ENCODE measurements around the gene ZSCAN5A. TPM values are rescaled to one million over a fixed set of nuclear protein-coding genes. Genes with fewer than 3 reads are reported as not detected.
"Not testable (repeated sequence)": the region's sequence is repeated elsewhere in the genome, so short reads cannot be mapped to it uniquely, and the experiment has no call there.

Gene ZSCAN5A
- total RNA-seq, 1 donor from 2014 or later, result 4.1 TPM

DNA sequence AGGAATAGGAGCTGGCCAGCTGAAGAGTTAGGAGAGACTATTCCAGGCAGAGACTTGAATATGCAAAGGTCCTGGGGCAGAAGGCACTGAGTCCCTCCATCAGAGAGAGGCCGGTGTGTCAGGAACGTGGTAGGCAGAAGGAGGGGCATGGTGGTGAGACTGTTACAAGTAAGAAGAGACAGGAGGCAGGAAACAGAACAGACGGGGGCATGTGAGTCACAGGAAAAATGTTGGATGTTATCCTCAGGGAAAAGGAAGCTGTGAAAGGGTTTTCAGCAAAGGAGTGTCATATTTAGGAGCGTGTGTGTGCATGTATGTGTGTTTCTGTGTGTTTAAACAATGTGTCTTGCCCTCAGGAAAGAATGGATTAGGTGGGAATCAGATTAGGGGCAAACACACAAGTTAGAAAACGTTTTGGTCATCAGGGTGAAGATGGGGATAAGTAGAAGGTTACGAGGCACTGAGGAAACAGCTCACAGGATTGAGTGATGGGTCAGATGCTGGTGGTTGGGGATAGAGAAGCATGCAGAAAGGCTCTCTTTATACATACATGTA lies 41.0 kb downstream of the ZSCAN5A start:
- peak; percentile 31 for DNase-seq (ENCODE audit: extremely low read depth, low read depth, low spot score)

DNA sequence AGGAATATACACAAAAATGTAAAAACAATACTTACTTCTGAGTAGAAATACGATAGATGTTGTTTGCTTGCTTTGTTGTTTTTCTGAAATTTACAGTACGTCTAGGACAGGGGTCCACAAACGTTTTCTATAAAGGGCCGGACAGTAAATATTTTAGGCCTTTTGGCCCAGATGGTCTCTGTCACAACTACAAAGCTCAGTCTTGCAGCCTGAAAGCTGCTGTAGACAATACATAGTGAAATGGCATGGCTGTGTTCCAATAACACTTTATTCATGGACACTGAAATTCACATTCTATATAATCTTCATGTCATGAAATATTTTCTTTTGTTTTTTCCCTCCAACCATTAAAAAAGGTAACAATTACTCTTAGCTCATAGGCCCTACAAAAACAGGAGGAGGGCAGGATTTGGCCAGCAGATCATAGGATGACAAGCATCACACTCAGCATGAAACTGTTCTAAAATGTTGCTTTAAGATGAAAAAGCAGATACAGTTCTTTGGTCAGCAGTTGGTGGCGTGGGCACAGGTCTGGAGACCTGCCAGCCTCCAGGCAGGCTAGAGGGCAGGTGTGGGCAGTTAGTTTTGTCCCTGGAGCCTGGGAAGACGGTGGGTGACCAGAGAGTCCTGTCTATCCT lies 42.4 kb downstream of the ZSCAN5A start, which contains the start of gene EDDM13:
TSS of gene EDDM13 (plus strand) at position 588 of the 638 bp plus-strand sequence. CDS start 87 bp downstream, outside the sequence.
- no peak for DNase-seq (ENCODE audit: extremely low read depth, low read depth, low spot score)

DNA sequence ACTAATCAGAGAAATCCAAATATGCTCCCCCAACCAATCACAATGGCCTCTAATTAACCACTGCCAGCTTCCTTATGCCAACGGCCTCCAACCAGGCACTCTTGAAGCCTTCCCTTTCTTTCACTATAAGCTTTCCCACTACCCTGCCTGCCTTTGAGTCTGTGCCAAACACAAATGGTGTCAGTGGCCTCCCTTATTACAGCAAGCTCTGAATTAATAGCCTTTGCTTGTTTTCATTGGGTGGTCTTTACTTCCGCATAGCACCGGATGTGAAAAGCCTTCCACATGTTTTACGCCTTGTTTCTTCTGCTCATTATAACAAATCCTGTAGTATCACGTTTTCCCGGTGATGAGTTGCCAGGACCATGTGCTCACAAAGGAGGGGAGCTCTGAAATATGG lies 43.5 kb downstream of the ZSCAN5A start:
- DNase-seq (ENCODE audit: extremely low read depth, low read depth, low spot score), result no peak

DNA sequence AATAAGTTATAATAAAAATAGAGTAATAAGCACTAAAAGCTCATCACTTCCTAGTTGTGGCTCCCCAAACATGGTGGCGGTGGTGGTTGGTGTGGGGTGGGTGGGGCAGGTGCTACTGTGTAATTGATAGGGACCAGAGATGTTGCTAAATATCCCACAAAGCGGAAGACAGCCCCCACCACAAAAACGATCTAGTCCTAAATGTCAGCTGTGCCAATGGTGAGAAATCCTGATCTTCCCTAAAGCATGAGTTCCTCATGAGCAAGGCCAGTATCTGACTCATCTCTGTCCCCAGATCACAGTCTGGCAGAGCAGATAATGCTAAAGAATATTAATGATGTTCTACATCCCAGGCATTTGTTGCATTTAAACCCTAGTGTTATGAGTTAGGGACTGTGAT lies 44.0 kb downstream of the ZSCAN5A start:
- no peak for DNase-seq (ENCODE audit: extremely low read depth, low read depth, low spot score)

DNA sequence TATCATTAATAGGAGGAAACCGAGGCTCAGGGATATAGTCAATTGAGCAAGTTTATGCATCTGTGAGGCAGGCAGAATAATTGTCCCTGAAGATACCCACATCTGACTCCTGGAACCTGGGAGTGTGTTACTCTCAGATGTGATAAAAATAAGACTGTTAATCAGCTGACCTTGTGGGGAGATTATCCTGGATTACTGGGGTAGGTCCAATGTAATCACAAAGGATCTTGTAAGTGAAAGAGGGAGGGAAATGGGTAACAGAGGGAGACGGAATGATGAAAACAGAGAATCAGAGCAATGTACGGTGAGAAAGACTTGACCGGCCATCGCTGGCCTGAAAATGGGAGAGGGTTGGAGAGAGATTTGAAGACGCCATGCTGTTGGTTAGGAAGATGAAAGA lies 45.3 kb downstream of the ZSCAN5A start:
- DNase-seq (ENCODE audit: extremely low read depth, low read depth, low spot score), result no peak

DNA sequence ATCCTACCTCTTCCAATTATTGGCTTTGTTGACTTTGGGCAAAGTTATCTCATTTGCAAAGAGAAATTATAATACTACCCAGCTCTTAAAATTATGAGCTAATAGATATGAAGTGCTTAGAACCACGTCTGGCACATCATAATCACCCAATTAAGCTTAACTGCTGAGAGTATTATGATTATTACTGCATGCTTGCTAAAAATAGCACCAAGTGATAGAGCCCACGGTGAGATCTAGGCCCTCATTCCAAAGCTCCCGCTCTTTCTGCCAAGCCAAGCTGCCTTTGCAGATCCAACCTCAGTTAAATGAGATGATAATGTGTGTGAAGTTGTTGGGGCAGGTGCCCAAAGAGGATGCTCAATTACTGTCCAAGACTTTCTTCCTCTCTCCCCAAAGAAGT lies 48.6 kb downstream of the ZSCAN5A start:
- DNase-seq (ENCODE audit: extremely low read depth, low read depth, low spot score), result no peak

DNA sequence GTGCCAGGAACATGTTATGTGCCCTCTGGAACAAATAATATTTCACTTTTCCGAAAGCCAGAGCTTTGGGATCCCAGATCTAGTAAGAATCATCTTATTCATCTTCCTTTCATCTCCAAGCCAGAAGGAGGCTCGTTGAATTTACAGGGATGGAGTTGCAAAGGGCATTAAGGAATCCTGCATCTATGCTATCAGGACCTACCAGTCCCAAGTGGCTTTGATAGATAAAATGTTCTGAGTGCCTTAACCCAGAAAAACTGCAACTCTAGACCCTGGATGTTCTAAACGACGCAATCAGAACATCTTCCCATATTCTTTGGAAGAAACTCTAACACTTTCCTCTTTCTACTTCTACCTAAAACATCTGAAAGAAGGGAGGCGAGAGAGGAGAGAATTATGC lies 51.3 kb downstream of the ZSCAN5A start:
- no peak for DNase-seq (ENCODE audit: extremely low read depth, low read depth, low spot score)

DNA sequence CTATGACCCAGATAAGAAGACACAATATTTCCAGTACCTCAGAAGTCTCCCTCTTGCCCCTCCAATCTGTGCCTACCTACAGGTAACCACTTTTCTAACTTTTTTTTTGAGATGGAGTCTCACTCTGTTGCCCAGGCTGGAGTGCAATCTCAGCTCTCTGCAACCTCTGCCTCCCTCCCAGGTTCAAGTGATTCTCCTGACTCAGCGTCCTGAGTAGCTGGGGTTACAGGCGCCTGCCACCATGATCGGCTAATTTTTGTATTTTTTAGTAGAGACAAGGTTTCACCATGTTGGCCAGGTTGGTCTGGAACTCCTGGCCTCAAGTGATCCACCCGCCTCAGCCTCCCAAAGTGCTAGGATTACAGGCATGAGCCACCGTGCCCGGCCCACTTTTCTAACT lies 52.7 kb downstream of the ZSCAN5A start:
- not testable (repeated sequence) for DNase-seq (ENCODE audit: extremely low read depth, low read depth, low spot score)

DNA sequence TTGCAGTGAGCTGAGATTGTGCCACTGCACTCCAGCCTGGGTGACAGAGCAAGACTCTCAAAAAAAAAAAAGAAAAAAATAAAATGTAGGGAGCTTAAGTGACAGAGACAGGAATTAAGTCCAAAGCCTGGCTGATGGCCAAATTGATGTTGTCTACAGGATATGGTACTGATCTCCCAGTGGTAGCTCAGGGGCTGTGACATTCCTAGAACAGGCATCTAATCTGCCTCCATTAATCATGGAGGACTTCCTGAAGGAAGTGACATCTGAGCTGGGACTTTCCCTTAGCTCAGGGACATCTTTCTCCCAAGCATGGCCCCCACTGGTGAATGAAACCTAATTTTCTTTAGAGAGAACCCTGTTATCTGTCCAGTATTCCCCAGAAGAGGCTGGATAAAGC lies 53.5 kb downstream of the ZSCAN5A start:
- no peak for DNase-seq (ENCODE audit: extremely low read depth, low read depth, low spot score)

DNA sequence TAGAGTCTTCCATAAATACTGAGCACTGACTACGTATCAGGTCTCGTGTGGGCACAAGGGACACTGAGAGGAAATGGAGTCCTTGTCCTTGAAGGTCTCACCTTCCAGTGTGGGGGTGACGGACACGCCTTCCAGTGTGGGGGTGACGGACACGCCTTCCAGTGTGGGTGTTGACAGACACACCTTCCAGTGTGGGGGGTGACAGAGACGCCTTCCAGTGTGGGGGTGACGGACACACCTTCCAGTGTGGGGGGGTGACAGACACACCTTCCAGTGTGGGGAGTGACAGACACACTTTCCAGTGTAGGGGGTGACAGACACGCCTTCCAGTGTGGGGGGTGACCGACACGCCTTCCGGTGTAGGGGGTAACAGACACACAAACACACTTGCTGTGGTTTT lies 56.4 kb downstream of the ZSCAN5A start:
- DNase-seq (ENCODE audit: extremely low read depth, low read depth, low spot score), result no peak

DNA sequence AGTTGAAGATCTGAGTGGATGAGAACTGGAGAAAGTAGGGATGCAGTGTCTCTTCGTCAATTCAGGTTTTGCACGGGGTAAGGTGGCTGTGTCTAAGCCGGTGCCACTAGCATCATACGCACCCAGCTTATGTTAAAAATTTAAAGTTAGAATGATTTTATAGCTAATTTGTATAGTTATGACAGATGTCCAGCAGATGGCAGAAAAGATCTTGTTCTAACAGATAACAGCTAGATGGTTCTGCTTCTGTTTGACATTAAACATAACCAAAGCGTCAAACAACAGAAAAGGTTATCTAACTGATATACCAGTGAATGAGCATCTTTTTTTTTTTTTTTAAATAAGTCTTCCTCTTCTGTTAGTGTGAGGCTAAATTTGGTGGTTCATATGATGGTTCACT lies 60.9 kb downstream of the ZSCAN5A start:
- DNase-seq (ENCODE audit: extremely low read depth, low read depth, low spot score), result peak; percentile 51

DNA sequence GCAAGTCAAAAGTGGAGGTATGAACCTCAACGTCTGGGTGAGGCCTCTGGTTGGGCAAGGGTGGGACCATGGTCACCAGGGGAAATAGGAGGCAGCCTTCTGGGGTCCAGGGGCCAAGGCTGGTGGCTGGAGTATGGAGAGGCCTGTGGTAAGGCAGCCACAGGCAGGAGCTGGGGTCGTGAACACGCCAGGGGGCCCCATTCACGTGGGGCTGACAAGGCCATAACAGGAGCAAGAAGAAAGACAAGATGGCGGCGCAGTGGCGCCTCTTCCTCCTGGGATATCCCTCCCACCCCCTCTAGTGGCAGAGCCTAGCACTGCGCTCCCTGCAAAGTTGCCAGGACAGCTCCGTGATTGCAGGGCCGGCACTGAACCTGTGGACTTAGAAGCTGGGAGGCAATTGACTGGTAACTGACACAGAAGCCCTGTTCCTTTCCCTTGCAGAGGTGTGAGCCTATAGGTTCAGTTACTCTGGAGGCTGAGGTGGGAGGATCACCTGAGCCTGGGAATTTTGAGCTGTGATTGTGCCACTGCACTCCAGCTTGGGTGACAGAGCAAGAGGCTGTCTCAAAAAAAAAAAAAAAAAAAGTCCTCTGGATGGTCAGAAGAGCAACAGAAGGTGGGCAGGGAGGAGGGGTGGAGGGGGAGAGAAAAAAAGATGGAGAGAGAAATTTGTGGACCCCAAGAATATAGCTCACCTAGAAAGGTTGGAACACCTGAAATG lies 61.8 kb downstream of the ZSCAN5A start:
- peak; percentile 41 for DNase-seq (ENCODE audit: extremely low read depth, low read depth, low spot score)

DNA sequence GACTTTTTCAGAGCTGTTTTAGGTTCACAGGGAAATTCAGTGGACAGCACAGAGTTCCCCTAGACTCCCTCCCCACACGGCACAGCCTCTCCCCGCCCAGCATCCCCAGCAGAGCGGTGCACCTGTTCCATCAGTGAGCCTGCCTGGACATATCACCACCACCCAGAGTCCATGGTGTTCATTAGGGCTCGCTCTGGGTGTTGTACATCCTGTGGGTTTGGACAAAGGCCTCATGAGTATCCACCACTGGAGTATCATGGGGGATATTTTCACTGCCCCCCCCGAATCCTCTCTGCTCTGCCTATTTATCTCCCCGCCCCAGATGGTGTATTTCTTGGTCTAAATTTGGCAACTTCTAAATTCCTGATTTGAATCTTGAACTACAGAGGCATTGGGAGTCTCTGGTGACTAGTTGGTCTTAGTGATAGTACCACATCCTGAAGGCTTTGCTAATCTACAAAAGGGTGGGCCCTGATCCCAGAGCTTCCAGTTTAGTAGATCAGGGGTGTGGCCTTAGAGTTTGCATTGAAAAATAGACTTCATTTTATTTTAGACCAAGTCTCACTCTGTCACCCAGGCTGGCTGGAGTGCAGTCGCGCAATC lies 65.8 kb downstream of the ZSCAN5A start:
- DNase-seq (ENCODE audit: extremely low read depth, low read depth, low spot score), result not testable (repeated sequence)

DNA sequence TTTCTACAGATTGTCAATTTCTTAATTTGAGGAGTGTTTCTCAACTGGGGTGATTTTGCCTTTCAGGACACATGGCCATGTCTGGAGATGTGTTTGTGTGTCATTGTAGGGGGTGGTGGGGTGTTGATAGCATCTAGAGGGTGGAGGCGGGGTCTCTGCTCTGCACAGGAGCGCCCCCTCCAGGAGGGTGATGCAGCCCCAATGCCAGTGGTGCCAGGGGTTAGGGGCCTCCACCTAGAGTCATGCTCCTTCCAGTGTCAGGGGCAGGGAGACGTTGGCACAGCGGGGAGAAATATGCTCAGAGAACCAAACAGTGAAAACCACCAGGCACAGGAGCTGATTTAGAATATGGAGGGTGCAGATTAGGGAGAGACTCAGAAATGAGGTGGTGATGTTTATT lies 68.9 kb downstream of the ZSCAN5A start:
- not testable (repeated sequence) for DNase-seq (ENCODE audit: extremely low read depth, low read depth, low spot score)

DNA sequence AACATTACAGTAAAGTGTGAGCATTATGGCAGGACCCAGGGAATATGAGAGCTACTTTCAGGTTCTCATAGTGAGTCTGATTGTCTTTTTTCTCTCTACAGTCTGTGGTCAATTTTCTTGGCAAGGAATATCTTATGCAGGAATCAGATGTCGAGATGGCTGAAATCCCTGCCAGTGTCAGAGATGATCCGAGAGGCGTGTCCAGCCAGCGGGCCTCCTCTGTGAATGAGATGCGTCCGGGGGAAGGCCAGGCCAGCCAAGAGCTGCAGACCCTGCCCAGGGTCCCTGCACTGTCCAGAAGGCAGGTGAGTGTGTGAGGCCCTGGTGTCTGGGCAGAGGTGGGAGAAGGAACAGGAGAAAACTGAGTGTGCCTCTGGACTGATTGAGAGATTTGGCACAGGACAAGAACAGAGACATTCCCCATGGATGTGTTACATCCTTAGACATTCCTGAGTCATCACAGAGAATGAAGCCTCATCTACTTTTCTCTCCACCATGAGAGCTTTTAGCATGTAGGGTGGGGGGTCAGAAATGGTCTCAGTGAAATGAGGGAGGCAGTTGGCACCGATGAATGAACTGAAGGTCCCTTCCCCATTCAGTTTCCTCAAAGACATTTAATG lies 69.4 kb downstream of the ZSCAN5A start:
- DNase-seq (ENCODE audit: extremely low read depth, low read depth, low spot score), result no peak

DNA sequence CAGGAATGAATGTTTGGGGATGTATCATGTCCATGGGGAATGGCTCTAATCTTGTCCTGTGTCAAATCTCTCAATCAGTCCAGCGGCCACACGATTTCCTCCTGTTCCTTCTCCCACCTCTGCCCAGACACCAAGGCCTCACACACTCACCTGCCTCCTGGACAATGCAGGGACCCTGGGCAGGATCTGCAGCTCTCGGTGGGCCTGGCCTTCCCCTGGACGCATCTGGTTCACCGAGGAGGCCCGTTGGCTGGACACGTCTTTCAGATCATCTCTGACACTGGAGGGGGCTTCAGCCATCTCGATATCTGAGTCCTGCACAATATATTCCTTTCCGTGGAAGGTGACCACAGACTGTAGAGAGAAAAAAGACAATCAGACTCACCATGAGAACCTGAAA lies 91.2 kb downstream of the ZSCAN5A start:
- DNase-seq (ENCODE audit: extremely low read depth, low read depth, low spot score), result no peak

DNA sequence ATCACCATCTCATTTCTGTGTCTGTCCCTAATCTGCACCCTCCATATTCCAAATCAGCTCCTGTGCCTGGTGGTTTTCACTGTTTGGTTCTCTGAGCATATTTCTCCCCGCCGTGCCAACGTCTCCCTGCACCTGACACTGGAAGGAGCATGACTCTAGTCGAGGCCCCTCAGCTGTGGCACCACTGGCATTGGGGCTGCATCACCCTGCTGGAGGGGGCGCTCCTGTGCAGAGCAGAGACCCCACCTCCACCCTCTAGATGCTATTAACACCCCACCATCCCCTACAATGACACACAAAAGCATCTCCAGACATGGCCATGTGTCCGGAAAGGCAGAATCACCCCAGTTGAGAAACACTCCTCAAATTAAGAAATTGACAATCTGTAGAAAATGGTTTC lies 91.7 kb downstream of the ZSCAN5A start:
- no peak for DNase-seq (ENCODE audit: extremely low read depth, low read depth, low spot score)

DNA sequence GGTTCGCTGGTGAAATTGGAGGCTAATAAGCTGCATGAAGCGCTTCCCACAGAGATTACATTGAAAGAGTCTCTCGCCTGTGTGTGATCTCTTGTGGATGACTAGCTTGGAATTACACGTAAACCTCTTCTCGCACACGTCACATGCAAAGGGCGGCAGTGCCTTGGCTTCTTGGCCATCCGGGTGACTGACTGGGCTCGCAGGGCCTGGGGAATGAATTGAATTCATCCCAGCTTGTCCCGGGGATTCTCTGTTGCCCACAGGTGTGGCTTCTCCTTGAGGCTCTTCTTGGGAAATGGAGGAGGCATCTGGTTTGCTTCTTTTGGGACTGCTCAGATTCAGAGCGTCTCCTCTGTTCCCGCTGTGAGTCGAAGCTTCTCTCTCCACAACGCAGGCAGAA lies 92.8 kb downstream of the ZSCAN5A start:
- no peak for DNase-seq (ENCODE audit: extremely low read depth, low read depth, low spot score)

DNA sequence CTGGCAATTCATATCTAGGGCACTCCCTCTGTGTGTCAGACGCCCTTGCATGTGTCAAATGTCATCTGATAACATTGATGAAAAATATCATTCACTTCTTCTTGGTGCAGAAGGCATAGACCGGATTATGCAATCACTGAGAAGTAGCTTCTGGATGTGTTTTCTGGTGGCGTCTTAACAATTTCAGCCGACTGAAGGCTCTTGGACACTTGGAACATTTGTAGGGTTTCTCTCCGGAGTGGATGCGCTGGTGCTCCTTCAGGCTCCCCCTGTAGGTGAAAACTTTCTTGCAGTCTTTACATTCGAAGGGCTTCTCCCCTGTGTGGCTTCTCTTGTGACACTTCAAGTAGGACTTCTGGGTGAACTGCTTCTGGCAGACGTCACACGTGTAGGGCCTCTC lies 93.2 kb downstream of the ZSCAN5A start:
- DNase-seq (ENCODE audit: extremely low read depth, low read depth, low spot score), result not testable (repeated sequence)

DNA sequence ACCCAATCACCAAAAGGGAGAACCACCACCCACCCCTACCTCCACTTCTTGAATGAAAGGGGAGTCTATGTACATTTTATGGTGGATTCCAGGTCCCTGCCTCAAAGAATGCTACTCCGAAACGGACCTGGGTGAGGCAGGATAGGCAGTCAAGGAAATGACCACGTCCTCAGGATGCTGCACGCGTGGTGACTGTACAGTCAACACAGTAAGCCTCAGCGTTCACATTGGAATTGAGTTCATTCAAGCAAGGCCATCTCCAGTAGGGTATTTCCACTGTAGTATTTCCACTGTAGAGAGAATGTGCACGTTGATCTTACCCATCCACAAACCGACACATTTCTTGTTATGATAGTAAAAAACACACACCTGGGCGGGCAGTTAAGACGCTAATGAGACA lies 95.7 kb downstream of the ZSCAN5A start:
- DNase-seq (ENCODE audit: extremely low read depth, low read depth, low spot score), result no peak
